GM19238 (cell line): ENCODE measurements around the gene BNC2.
"Not testable (repeated sequence)": the region's sequence is repeated elsewhere in the genome, so short reads cannot be mapped to it uniquely, and the experiment has no call there.

Source experiments
- DNase-seq: peaks from one replicate; pipeline ENCODE4 v3.0.0; 2011; ENCODE audit warnings: low spot score; ENCODE audit not compliant: insufficient read length

BNC2 gene

DNA sequence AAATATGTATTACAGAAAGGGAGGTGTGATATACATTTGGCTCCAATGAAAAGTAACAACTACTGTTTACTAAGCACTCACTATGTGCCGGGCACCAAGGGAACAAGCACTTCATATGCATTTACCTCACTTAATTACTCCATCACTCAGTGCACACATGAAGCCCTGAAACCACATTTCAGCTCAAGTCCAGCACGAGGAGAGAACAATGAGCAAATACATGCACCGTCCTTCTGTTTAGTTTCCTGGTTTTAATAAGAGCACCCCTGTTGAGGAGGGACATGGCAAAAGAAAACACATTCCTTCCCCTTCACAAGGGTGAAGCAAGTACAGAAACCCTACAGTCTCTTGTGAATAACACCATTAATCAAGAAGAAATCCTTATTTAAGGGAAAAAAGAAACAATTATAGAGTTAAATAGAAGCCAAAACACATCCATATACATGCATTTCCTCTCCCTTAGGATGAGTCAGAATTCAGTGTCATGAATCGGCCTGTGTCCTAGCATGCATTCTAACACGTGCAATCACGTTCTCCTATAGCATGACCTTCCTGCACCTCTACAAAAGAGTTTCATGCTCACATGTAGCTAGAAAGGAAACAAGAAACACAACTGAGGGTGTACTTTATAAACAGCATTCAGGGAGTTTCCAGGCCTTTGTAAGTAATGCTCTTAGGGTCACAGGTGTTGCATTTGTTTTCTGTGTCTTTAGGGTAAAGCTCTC is 411.6 kb downstream of the BNC2 start:
- no peak for DNase-seq

DNA sequence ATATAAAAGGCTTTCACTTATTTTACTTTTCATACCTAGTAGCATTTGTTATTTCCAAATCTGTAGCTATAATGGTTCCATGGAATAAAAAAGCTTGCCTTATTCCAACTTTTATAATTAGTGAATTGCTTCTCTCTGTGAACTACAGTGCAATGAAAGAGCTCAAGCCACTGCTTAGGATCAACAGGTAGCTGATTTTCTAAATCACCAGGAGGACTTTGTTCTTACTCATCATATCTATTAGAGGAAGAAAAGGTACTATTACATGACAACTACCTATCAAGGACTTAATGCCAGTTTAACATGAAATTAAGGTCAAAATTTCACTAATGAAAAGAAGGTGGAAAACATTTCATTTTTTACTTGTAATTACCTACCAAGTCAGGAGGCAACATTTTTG is 414.6 kb downstream of the BNC2 start:
- no peak for DNase-seq

DNA sequence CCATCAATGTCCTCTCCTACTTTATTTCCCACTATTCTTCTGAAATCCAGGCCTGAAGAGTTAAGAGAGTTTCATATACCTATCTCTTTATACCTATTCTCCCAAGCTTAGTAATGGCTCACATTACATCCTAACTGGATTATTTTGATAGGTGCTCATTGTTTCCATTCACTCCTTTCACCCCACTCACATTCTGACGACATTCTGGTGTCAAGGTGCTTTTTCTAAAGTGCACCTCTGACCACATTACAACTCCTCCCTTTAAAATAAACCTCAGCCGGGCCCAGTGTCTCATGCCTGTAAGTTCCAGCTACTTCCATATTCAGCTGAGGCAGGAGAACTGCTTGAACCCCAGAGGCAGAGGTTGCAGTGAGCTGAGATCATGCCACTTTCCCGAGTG is 417.1 kb downstream of the BNC2 start:
- DNase-seq, result no peak

DNA sequence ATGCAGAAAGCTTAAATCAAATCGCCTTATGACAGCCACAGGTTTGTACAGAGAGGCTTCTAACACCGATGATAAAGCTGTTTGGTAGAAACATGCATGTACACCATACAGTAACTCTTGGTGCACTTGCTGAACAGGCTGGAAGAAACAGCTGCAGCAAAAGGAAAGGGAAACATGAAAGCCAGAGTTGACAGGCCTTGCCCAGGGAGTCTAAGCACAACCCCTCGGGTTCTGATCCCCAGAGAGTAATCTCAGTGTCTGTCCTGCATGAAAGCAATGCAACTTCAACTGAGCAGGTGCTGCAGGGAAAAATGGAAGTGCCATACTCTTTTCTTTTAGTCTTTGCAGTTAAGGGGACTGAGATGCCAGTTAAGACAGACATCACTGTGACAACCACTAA is 419.9 kb downstream of the BNC2 start:
- no peak for DNase-seq

DNA sequence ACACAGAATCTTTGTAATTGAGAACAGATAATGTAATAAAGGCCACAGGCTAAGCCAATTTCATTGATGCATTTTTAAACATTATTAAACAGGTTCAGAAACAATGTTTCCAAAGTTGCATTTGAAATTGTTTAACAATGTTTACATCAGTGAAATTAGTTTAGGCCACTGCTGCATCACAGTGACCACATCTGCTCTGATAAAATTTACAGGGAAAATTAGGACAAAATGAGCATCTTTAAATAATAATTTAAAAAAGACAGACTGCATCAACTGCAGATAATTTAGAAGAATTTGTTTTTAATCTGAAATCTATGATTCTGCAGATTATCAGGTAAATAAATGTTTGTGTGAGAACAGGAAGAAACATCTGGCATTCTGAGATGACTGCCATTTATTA is 420.4 kb downstream of the BNC2 start:
- no peak for DNase-seq

DNA sequence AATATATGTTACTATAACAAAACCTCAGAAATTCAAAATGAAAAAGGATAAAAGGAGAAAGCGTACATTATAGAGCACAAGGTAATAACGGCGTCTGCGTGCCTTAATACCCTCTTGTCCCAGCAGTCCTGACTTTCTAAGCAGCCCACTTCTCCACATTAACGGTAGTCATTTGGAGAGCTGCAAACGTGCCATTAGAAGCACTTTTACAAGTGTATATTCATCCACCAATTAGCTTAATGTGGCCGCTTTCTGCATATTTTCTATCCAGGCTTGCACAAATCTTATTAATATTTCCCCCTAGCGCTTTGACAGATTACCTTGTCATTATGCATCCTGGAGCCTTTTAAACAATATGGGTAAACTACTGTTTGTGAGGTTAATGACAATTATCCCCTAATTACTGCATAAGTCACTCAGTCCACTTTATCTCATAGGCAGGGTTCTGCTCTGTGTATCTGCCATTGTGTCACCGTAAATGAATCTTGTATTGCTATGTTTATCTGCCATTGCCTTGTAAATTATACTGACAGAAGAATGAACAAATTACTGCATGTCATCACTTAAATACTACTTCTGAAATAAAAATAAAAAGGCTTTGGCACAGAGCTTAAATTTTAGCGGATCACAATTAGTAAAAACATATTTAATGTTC is 421.3 kb downstream of the BNC2 start:
- DNase-seq, result no peak

DNA sequence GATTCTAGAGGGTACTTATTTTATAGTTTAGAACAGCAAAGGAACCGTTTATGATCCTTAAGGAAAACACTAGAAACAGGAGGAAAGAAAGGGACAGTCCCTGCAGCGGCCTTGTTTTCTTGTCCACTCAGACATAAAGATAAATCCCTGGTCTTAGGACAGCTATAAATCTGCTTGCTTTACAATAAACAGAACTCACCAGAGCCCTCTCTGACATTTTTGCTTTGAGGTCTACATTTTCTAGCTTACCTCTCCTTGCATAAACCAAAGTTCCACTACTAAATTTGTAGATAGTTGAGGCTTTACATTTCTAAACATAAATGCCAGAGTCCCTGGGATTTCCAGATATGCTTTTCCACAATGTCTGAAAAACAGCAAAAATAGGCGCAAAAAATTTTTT is 422.5 kb downstream of the BNC2 start:
- DNase-seq, result no peak

DNA sequence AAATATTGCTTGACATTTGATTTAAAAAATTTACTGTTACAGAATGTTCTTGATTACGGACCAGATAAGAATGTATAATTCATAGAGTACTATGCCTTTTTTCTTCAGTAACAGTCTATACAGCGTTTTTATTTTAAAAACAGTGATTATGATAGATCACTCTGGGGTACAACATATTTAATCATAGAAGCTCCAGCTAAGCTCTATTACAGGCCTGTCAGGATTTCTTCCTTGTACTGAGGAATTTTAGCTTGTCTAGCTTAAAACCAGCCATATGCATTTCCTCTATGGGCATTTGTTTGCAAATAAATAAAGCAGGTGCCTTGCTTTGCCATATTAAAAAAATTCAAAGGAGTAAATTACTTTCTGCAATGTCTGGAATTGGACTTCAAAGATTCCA is 423.8 kb downstream of the BNC2 start:
- DNase-seq, result no peak

DNA sequence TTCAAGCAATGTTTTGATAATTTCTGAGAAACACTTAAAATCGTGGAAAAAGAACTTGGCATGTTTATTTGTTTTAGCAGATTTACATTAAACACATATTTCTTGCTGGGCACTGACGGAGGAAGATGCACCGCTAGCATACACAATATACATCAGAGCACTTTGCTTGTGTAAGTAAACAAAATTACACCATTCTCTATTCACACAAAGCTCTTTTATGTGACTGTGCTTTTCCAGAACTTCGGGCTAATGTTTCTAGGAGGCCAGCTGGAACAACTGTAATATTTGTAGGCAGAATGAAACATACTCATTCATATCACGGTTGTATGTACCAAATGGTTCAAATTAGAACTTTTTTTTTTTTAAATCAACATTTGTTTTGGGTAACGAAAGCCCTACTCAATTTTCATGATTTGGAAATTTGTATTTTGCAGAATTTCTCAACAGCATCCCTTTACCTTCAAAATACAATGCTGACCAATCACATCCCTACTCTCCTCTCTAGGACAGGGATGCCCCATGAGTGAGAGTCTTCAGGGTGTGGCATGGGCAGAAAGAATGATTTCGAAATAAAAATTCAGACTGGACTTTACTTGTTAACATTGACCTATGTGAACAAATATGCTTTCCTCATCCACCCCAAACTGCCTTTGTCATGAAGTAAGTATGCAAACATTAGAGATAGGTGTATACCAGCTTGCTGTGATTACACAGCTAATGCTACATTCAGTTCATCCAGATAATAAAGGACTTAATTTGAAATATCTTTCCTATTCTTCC is 425.1 kb downstream of the BNC2 start:
- no peak for DNase-seq

DNA sequence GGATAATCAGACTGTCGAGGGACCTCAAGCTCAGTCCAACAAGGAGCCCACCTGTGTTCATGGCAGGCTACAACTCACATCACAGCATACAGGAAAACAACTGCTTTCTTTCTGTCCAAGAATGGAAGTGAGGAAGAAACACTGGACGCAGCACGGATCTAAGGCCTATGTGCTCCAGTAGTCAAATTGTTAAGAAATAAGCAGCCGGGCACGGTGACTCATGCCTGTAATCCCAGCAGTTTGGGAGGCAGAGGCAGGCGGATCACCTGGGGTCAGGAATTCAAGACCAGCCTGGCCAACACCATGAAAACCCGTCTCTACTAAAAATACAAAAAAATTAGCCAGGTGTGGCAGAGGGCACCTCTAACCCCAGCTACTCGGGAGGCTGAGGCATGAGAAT is 427.8 kb downstream of the BNC2 start:
- DNase-seq, result no peak

DNA sequence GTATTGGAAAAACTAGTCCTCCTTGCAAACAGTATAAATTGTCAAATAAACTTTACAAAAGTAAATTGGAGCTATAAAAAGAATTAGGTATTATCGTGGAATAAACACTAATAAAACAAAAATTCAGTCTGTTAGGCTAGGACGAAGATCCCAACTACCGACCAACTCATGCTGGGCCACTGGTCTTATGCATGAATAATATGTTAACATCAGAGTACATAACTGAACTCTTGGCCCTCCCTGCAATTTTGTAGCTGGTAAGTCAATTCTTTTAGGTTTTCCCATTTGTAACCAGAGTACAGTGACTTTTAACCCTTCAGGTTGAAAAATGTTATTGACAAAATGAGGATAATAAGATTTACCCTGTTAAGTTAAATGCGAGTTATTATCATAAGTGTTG is 428.7 kb downstream of the BNC2 start:
- no peak for DNase-seq

DNA sequence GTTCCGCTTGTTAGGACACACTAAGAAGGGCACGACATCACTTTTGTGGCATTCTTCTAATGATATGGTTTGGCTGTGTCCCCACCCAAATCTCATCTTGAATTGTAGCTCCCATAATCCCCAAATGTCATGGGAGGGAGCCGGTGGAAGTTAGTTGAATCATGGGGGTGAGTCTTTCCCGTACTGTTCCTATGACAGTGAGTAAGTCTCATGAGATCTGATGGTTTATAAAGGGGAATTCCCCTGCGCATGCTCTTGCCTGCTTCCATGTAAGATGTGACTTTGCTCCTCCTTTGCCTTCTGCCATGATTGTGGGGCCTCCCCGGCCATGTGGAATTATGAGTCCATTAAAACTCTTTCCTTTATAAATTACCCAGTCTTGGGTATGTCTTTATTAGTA is 431.6 kb downstream of the BNC2 start:
- DNase-seq, result not testable (repeated sequence)

DNA sequence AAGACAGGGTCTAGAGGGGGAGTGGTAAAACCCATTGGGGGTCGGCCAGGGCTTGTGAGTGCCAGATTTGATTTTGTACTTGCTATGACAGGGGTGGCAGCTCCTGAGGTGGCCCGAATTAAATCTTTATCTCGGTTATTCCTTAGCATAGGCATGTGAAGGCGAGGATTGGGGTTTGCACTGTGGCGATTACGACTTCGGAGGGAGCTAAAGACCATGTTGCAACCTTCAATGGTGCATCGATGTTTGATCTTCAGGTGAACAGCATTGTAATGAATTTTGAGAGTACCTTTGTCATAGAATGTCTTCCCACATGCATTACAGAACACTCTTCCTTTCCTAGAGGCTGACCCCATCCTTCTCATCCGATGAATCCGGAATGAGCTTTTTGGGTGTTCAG is 433.9 kb downstream of the BNC2 start:
- no peak for DNase-seq

DNA sequence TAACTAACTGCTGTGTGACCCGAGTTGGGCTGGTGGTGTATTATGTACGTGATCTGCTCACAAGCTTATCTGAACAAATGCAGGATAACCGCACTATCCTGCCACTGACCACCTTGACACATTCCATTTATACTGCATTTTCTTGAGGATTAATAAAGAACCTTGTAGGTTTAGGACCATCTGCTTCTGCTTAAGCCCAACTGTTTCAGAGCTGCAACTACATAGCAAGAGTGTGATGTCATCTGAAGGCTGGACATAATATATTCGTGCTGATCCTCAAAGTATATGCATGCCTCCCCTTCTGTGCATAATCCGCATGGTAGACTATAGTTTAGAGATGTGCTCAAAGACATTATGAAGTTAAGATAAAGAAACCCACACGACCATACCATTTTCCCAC is 435.9 kb downstream of the BNC2 start:
- no peak for DNase-seq

DNA sequence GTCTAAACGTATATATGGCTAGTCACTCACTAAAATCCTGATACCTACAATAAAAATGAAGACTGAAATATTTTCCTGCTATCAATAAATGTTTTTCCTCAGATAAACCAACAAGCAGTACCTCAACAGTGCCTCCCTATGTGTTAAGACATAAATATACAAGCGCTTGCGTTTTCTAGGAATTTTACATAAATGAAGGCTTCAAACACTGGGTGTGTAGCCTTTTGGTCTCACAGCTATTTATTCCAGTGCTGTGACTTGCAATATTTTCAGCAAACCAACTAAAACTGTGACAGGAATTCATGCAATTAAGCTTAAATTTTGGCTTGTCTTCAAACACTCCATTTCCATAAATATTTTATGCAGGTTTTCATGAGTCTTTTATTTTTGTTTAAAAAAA is 437.0 kb downstream of the BNC2 start:
- no peak for DNase-seq

DNA sequence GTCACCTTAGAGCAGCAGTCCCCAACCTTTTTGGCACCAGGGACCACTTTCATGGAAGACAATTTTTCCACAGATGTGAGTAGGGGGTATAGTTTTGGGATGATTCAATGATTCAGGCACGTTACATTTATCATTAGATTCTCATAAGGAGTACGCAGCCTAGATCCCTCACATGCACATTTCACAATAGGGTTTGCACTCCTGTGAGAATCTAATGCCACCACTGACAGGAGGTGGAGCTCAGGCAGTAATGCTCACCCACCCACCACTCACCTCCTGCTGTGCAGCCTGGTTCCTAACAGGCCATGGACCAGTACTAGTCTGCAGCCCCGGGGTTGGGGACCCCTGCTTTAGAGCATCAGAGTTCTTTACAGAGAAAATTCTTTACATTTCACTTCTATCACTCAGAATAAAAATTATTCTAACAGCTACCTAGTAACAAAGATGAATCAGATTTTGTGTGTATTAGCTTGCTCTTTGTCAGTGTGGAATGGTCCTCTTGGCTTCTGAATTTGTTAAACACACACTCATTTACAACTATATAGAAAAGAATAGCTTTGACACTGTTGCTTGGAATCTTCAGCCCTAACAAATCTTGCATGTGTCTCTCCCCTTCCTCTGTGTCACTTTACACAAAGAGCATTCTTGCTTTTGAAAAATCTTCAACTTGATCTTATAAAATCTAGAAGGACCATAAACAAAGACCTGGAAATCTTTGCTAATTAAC is 438.6 kb downstream of the BNC2 start:
- no peak for DNase-seq

DNA sequence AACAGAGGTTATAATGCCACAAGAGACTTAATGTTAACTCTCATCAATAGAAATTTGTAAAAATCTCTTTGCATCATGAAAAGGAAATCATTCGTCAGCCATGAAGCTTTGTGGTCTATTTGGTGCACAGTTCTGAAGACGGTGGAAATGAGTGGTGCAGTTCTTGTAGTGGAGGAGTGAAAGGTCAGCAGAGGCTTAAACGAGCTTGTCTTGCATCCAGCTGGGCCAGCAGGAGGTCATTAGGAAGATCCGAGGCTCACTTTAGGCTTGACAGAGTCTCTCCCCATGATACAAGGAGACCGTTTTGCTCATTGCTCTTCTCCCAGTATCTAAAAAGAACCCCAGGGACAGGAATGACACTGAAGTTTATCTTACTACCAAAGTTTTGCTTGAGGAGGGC is 440.8 kb downstream of the BNC2 start:
- no peak for DNase-seq

DNA sequence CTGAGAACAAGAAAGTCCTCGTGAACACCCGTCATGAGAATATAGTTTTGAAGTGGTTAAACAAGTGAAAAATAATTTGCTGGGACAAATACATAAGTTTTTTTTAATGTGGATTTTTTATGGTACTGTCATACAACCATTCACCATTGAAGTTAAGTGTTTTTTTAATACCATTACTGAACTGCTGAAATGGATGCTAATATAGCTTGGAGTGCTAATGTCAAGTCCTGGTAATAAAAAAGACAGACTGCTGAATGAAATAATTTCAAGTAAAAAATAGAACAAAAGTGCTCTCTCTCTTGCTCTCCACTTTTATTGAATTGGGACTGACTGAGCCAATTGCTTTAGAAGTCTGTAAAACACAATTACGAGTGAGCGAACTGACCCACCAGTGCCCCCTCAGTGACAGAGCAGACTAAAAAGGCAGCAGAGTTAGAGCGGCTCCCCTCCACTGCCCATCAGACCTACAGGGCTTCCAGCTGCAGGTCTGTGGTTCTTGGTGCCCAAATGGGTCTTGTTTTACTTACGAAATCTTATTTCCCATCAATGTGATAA is 442.5 kb downstream of the BNC2 start:
- no peak for DNase-seq

DNA sequence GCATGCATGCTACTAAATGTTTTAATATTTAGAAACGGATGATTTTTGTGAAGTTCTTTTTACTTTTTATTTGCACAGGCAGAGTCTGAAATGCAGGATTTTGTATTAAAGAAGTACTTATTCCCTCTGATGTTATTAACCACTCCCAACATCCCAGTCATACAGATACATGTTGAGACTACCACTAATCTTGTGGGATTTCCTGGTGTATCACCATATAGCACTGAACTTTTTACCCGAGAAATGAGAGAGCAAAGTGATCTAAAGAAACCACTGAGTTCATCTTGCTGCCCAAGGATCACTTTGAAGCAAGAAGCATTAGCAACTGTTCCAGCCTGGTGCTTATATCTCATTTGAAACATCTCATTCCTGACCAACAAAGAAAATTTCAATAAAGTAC is 443.8 kb downstream of the BNC2 start:
- DNase-seq, result no peak

DNA sequence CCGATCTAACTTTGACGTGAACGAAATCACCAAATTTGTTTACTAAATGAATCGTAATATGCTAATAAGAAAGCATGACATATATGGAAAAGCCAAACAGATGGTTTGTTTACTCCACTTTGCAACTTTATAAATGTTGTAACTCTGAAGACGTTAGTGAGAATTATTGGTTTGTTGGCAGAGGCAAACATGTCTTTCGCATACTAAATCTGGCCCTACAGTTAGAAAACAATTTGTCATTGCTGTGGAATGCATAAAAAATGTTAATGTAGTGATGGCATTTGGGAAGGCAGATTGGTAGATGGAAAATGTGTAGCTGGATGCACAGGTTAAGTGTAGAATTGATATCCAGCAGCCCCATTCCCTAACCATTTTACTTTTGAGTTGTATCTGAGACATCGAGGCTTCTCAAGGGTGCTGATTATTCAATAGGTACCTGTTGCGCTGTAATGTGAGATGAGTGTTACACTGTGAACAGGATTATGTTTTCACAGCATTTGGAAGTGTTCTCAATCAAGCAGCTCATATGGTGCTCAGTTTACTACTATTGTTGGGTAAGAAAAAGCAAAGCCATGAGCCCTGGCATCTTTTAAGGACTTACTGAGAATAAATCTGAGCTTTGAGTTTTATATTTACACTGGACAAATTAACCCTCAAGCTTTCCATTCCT is 444.8 kb downstream of the BNC2 start:
- no peak for DNase-seq

DNA sequence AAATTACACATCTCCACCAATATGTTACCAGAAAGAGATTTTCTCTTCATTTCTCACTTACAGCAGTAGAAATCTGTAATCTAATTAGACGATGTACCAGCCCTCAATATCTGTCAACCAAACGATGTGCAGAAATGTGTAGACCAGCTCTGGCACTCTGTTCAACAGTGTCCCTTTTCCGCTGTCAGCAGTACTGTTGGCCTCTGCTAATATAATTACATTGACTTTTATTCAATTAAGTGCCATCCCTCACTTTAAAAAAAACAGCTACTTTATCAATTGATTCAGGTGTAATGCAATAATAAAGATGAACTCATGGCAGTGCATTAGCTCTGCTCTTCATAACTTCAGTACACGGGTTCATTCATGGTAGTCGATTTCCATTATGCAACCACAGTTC is 448.4 kb downstream of the BNC2 start:
- DNase-seq, result no peak
